Choroid plexus epithelial cell (primary cell): Measurements from ENCODE around the gene KRT81.

ENCODE experiments used
- DNase-seq: peaks from one replicate; pipeline ENCODE4 v3.0.0-alpha.2; 2010; ENCODE audit warnings: low read depth
- H3K4me3 ChIP-seq: 2 replicates; pipeline ENCODE4 v1.5.1; 2011; ENCODE audit warnings: low read depth, mild to moderate bottlenecking, control low read depth, low read length, moderate library complexity
- TF ChIP-seq, protein P1 (sequence below): conservative IDR thresholded peaks from 2 replicates; pipeline ENCODE4 v1.5.1; 2011; ENCODE audit warnings: low read depth, mild to moderate bottlenecking, control low read depth, inconsistent platforms, low read length, moderate library complexity

KRT81 gene

DNA sequence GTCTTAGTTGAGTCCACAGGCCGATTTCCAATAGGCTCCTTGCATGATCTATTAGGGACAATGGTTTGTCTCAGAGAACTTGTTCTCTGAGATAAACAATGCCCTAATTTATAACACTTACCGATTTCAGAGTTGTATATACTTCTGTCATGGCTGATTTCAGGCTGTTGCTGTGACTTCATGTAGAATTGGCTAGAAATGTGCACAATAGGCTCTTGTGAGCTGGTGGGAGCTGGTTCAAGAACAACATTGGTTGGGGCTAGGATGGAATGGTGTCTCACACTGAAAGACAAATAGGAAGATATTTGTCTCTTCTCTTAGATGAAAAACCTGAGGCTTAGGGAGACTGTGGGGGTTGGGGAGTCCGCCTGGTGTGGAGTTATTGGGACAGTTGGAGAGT lies 23.6 kb downstream of the KRT81 start:
- DNase-seq: no peak
- no peak overlapping the region for H3K4me3 ChIP-seq
- TF ChIP-seq, protein P1, sequence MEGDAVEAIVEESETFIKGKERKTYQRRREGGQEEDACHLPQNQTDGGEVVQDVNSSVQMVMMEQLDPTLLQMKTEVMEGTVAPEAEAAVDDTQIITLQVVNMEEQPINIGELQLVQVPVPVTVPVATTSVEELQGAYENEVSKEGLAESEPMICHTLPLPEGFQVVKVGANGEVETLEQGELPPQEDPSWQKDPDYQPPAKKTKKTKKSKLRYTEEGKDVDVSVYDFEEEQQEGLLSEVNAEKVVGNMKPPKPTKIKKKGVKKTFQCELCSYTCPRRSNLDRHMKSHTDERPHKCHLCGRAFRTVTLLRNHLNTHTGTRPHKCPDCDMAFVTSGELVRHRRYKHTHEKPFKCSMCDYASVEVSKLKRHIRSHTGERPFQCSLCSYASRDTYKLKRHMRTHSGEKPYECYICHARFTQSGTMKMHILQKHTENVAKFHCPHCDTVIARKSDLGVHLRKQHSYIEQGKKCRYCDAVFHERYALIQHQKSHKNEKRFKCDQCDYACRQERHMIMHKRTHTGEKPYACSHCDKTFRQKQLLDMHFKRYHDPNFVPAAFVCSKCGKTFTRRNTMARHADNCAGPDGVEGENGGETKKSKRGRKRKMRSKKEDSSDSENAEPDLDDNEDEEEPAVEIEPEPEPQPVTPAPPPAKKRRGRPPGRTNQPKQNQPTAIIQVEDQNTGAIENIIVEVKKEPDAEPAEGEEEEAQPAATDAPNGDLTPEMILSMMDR: no peak

DNA sequence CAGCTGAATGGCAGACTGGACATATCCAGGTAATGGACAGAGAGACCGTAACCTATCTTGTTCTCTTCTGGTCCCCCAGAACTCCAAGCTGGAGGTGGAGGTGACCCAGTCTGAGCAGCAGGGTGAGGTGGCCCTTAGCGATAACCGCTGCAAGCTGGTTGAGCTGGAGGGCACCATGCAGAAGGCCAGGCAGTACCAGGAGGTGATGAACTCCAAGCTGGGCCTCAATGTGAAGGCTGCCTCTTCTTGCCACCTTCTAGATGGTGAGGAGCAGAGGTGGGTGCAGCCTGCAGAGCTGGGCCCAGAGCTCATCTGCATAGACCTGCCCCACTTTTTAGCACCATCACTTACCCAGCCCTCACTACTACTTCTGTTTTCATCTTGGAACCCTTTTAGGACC lies 24.1 kb downstream of the KRT81 start:
- no peak for DNase-seq
- TF ChIP-seq, protein P1: no peak
- no peak overlapping the region for H3K4me3 ChIP-seq

DNA sequence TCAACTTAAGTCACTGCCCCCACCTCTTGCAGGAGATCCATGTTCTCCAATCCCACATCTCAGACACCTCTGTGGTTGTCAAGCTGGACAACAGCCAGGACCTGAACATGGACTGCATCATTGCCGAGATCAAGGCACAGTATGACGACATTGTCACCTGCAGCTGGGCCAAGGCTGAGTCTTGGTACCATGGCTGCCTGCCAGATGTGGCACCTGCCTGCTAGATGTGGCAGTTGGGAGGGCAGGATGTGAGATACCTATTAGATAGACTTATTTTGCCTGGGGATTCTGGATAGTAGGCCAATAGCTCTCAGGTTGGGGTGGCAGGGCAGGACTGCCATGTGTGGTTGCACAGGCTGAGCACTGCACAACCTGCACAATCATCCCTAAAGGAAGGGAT lies 24.8 kb downstream of the KRT81 start:
- DNase-seq: no peak
- no peak overlapping the region for H3K4me3 ChIP-seq
- TF ChIP-seq, protein P1: no peak

DNA sequence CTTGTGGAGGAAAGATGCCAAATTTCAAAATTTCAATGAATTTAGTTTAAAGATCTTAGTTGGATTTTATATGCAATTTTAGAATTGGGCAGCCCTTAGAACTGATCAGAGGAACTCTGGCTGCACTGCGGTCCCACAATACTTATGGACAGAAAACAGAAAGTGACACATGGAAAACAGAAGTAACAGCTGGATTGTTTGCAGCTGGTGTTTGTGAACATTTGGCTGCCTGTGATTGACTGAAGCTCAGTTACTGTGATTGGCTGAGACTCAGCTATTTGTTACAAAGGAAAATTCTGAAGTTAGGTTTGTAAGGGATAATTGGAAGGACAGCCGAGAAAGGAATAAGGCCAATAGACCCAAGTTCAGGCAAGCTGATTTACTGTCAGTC lies 26.9 kb downstream of the KRT81 start:
- no peak for DNase-seq
- TF ChIP-seq, protein P1: no peak

DNA sequence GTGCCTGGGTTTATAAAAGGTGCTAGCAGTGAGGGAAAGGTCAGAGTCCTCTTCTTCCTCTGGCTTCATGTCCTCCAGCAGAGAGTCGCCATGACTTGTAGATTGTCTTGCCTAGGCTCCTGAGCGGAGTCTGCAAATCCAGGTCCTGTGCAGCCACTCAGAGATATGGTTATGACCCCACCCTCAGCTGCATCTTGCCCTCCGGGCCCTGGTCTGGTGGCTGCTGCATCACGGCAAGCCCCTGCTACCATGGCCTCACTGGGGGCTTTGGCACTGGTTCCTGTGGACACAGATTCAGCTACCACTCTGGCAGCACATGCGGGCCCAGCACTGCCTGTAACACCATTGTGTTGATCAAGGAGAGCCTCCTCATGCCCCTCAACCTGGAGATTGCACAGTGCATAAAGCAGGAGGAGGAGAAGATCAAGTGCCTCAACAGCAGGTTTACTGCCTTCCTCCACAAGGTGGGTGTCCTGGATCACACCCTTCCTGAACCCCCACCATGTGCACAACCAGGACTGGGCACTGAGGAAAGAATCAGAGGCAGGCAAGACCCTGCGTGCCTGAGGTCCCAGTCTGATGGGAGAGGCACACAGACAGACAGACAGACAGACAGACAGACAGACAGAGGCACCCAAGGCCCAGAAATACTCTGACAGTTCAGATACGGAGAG lies 27.4 kb downstream of the KRT81 start:
- no peak for DNase-seq
- no peak overlapping the region for H3K4me3 ChIP-seq
- TF ChIP-seq, protein P1: no peak

More for the DNA sequence above, 26.9 kb downstream of the KRT81 start:
- H3K4me3 ChIP-seq: no peak overlapping the region

DNA sequence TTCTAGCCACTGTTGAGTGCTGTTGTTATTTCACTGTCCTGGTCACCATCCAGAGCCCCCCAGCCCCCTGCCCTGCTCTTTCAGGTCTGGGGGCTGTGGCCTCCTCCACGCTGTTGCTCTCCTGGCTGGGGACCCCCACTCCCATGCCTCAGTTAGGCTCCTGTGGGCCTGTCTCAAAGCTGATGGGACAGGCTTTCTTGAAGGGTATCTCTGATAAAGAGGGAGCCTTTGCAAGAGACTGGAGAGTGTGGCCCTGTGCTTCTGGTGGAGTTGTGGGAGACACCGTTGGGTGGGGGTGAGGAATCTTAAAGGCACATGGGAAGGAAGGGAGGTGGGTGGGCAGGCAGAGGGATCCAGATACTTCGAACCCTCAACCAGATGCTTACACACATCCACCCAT lies 29.0 kb downstream of the KRT81 start:
- TF ChIP-seq, protein P1: no peak

DNA sequence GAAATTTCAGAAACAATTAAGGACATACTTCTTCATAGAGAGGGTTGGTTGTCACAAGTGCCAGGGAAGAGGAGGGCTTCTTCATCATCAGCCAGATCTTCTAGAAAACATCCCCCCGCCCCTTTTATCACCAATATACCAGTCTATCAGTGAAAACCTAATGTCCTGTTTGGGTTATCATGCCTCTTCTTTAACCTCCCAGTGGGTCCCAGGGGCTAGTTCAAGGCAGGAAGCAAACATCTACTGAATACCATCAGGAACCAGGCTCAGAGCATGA lies 30.2 kb downstream of the KRT81 start:
- TF ChIP-seq, protein P1: no peak
- DNase-seq: no peak
- no peak overlapping the region for H3K4me3 ChIP-seq

More for the DNA sequence above, 29.0 kb downstream of the KRT81 start:
- no peak overlapping the region for H3K4me3 ChIP-seq
- no peak for DNase-seq
